IPS-15b (cell line): ENCODE data around the gene PLCB4.

Source experiments
- H3K27me3 ChIP-seq: one replicate; pipeline ENCODE4 v1.6.1; 2013; ENCODE audit warnings: low read length; ENCODE audit not compliant: control insufficient read depth, insufficient read depth
- H3K36me3 ChIP-seq: one replicate; pipeline ENCODE4 v1.6.1; 2013; ENCODE audit warnings: low read length; ENCODE audit not compliant: control insufficient read depth, insufficient read depth
- H3K4me1 ChIP-seq: one replicate; pipeline ENCODE4 v1.6.1; 2013; ENCODE audit warnings: mild to moderate bottlenecking, low read length; ENCODE audit not compliant: control insufficient read depth, insufficient read depth
- H3K4me3 ChIP-seq: one replicate; pipeline ENCODE4 v1.5.1; 2013; ENCODE audit warnings: low read depth, low read length
- H3K9ac ChIP-seq: one replicate; pipeline ENCODE4 v1.6.1; 2013; ENCODE audit warnings: low read depth, mild to moderate bottlenecking, low read length
- H3K9me3 ChIP-seq: one replicate; pipeline ENCODE4 v1.6.1; 2013; ENCODE audit warnings: mild to moderate bottlenecking, low read length; ENCODE audit not compliant: control insufficient read depth, insufficient read depth

PLCB4 gene

DNA sequence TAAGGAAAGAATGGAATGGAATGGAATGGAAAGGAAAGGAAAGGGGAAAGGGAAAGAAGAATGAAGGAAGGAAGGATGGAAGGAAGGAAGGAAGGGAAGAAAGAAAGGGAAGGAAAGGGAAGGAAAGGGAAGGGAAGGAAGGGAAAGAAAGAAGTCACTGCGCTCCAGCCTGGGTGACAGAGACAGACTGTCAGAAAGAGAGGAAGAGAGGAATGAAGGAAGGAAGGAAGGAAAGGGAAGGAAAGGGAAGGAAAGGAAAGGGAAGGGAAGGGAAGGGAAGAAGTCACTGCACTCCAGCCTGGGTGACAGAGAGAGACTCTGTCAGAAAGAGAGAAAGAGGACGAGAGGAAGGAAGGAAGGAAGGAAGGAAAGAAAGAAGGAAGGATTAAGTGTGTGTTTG is 224.3 kb downstream of the PLCB4 start:
- H3K27me3 ChIP-seq: no peaks in the 10 kb centered on the region
- no peak overlapping the region for H3K9ac ChIP-seq
- no peaks in the 10 kb centered on the region for H3K36me3 ChIP-seq
- no peaks in the 10 kb centered on the region for H3K4me1 ChIP-seq
- H3K9me3 ChIP-seq: no peaks in the 10 kb centered on the region
- H3K4me3 ChIP-seq: no peak overlapping the region

DNA sequence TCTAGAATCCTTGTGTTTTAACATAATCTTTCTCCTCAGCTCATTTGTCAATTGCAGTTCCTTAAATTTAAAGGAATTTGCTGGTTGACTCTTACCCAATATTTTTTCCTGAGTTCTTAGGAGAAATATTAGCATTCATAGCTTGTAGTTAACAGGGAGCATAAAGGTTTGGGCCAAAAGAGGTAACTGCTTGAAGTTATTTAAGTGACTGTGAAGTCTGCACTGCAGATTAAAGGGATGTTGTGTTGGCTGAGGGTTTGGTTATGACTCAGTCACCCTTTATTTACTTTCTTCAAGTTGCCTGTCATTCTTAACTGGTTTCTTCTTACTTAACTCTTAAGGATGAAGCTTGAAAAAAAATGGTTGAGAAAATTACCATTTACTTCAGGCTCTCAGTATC is 225.2 kb downstream of the PLCB4 start:
- Histone ChIP-seq H3K9ac (no peak overlapping the region), H3K9me3 (no peaks in the 10 kb centered on the region), H3K27me3 (no peaks in the 10 kb centered on the region), H3K4me3 (no peak overlapping the region), H3K36me3 (no peaks in the 10 kb centered on the region), H3K4me1 (no peaks in the 10 kb centered on the region)

GRCh38 chr20:9298906-9299305 is 230.0 kb downstream of the PLCB4 start:
- Histone ChIP-seq H3K4me3 (no peak overlapping the region), H3K9me3 (no peaks in the 10 kb centered on the region), H3K36me3 (no peaks in the 10 kb centered on the region), H3K9ac (no peak overlapping the region), H3K4me1 (no peaks in the 10 kb centered on the region), H3K27me3 (no peaks in the 10 kb centered on the region)

DNA sequence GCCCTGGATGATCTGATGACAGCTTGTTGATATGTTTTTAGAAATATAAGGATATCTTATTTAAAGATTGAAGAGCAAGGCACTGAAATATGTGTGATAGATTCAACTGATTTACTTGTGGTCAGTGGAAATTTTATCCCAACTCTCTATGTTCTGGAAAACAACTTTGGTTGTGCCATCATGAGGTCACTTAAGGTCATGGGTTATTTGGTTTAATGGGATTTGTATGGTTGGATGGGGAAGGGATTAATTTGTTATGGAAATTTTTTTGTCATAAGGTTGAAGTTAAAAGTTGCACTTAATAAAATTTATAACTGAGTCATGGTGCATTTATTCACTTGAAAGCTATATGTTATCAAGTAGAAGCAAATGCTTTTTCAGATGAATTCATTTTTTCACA is 231.2 kb downstream of the PLCB4 start:
- Histone ChIP-seq H3K4me3 (no peak overlapping the region), H3K4me1 (no peaks in the 10 kb centered on the region), H3K36me3 (no peaks in the 10 kb centered on the region), H3K27me3 (no peaks in the 10 kb centered on the region), H3K9ac (no peak overlapping the region), H3K9me3 (no peaks in the 10 kb centered on the region)

GRCh38 chr20:9300534-9300933 is 231.6 kb downstream of the PLCB4 start:
- Histone ChIP-seq H3K27me3 (no peaks in the 10 kb centered on the region), H3K9ac (no peak overlapping the region), H3K4me3 (no peak overlapping the region)

GRCh38 chr20:9301129-9302090 is 232.5 kb downstream of the PLCB4 start:
- H3K27me3 ChIP-seq: no peaks in the 10 kb centered on the region
- no peaks in the 10 kb centered on the region for H3K36me3 ChIP-seq
- H3K4me1 ChIP-seq: no peaks in the 10 kb centered on the region
- no peak overlapping the region for H3K9ac ChIP-seq
- no peaks in the 10 kb centered on the region for H3K9me3 ChIP-seq
- H3K4me3 ChIP-seq: no peak overlapping the region

More at GRCh38 chr20:9300534-9300933, 231.6 kb downstream of the PLCB4 start:
- H3K9me3 ChIP-seq: no peaks in the 10 kb centered on the region
- H3K4me1 ChIP-seq: no peaks in the 10 kb centered on the region
- no peaks in the 10 kb centered on the region for H3K36me3 ChIP-seq

GRCh38 chr20:9302091-9302462 is 233.2 kb downstream of the PLCB4 start:
- H3K9ac ChIP-seq: no peak overlapping the region

DNA sequence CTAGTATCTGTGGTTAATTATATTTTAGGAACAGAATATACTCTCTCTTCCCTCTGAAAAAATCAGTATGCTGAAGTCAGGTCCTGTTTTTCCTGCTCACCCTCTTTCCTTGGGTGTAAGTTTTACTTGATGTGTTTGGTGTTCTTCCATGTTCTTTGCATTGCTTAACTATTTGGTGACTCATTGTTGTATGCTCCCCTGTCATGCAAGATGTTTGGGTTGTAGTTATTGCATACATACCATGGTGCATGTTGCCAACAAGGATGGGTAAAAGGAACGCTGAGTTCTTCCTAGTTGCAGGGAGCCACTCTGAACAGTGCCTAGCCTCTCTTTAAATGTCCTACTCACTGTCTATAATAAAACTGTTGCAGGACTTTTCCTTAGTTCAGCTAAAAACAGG is 237.6 kb downstream of the PLCB4 start:
- Histone ChIP-seq H3K9ac (no peak overlapping the region), H3K27me3 (no peaks in the 10 kb centered on the region), H3K4me1 (no peaks in the 10 kb centered on the region), H3K9me3 (no peaks in the 10 kb centered on the region), H3K4me3 (no peak overlapping the region), H3K36me3 (no peaks in the 10 kb centered on the region)

More at GRCh38 chr20:9302091-9302462, 233.2 kb downstream of the PLCB4 start:
- Histone ChIP-seq H3K4me3 (no peak overlapping the region), H3K27me3 (no peaks in the 10 kb centered on the region), H3K4me1 (no peaks in the 10 kb centered on the region), H3K9me3 (no peaks in the 10 kb centered on the region), H3K36me3 (no peaks in the 10 kb centered on the region)

DNA sequence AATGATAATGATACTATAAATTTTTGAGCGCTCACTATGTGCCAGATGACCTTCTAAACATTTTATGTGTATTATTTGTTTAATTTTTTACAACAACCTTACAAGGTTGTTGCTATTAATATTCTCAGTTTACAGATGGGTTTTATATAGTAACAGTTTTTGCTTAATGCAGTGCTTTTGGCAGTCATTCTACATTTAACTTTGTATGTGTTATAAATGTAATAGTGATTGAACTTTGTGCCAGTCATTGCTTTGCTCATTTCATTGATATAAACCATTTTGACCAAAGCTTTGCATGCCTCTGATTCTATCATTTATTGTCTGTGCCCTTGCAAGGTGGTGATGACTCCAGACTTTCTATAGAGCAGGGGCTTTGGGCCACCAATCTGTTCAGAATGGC is 239.2 kb downstream of the PLCB4 start:
- H3K36me3 ChIP-seq: no peaks in the 10 kb centered on the region
- no peaks in the 10 kb centered on the region for H3K27me3 ChIP-seq

DNA sequence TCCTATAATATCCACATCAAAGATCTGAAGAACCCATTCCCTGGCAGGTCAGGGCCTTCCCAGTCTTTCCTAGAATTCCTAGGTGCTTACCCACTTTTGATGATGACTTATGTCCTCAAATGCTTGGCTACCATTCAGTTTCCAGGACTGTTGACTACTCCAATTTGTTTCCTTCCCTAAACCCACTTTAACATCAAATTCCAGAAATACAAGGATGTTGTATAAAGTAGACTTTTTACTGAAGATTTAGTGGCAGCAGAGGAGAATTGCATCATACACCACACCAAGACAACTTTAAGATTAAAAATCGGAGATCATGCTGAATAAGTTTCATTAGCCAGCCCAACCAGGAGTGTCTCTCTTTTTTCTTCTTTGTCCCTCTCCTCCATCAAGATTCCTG is 242.2 kb downstream of the PLCB4 start:
- H3K4me3 ChIP-seq: no peak overlapping the region
- H3K4me1 ChIP-seq: no peaks in the 10 kb centered on the region
- no peaks in the 10 kb centered on the region for H3K27me3 ChIP-seq
- no peak overlapping the region for H3K9ac ChIP-seq
- no peaks in the 10 kb centered on the region for H3K9me3 ChIP-seq
- no peaks in the 10 kb centered on the region for H3K36me3 ChIP-seq

More for the DNA sequence above, 239.2 kb downstream of the PLCB4 start:
- Histone ChIP-seq H3K4me3 (no peak overlapping the region), H3K4me1 (no peaks in the 10 kb centered on the region), H3K9ac (no peak overlapping the region), H3K9me3 (no peaks in the 10 kb centered on the region)

DNA sequence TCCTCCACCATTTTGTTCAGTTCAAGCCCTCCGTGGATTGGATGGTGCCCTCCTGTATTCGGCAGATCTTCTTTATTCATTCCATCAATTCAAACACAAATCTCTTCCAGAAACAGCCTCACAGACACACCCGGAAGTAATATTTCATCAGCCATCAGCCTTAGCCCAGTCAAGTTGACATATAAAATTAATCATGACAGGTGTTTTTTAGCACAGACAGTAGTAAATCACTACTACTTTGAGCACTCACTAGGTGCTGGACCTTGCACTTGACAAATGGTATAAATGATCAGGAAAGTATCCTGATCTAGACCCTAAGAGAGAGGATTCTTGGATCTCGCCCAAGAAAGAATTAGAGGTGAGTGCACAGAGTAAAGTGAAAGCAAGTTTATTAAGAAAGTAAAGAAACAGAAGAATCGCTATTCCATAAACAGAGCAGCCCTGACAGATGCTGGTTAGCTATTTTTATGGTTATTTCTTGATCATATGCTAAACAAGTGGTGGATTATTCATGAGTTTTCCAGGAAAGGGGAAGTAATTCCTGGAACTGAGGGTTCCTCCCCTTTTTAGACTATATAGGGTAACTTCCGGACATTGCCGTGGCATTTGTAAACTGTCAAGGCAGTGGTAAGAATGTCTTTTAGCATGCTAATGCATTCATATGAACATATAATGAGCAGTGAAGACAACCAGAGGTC is 250.9 kb downstream of the PLCB4 start:
- H3K4me1 ChIP-seq: peaks cover 6% of the 10 kb centered on the region
- H3K9me3 ChIP-seq: no peaks in the 10 kb centered on the region
- no peaks in the 10 kb centered on the region for H3K36me3 ChIP-seq
- no peak overlapping the region for H3K9ac ChIP-seq
- no peak overlapping the region for H3K4me3 ChIP-seq
- H3K27me3 ChIP-seq: no peaks in the 10 kb centered on the region

DNA sequence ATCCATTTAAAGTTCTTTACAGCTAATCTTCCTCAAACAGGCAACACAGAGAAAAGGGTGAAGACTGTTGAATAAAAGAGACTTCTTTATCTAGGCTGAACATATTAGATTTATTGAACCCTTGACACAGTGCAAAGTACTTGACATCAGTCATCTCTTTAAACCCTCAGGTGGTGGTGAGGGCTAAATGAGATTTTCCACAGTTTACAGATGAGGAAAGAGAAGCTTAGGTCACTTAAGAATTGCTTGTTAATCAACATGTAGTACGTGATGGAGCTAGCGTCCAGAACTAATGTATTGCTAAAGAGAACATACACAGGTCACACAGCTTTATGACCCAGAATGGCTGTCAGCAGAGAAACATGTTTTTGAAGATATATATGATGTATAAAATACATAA is 252.1 kb downstream of the PLCB4 start:
- Histone ChIP-seq H3K27me3 (no peaks in the 10 kb centered on the region), H3K4me1 (peaks cover 6% of the 10 kb centered on the region), H3K4me3 (no peak overlapping the region)

More for the DNA sequence above, 252.1 kb downstream of the PLCB4 start:
- no peaks in the 10 kb centered on the region for H3K9me3 ChIP-seq
- no peak overlapping the region for H3K9ac ChIP-seq
- H3K36me3 ChIP-seq: no peaks in the 10 kb centered on the region
